Measurements from ENCODE around the gene SAAL1. TPM values are rescaled to one million over a fixed set of nuclear protein-coding genes. Genes with fewer than 3 reads are reported as not detected.

SAAL1 gene
- total RNA-seq, 1 donor from 2014 or later = 42.9 TPM

DNA sequence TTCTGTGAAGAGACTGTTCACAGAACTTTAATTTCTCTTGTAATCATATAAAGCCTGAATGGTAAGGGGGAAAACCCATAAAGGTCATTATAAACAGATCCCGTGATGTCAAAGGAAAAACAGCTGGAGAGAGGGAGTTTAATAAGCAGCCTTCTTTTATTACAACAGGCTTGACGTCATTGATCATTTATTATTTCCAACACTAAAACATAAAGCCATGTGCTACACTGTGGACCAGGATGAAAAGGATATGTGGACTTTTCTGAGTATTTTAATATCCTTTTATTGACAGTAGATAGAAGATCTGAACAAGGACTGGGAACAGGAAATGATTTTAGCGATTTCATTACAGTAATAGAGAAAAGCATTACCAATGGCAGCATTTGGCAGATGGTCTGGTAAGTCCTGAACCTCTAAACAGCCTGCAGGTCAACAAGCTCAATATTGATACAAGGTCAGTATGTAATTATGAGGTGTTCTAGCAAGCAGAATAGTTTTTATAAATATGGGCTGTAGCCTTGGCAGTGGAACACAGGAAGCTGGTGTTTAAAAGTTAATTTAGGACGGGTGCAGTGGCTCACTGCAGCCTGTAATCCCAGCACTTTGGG, 34.7 kb downstream of the SAAL1 start:
- Mint-ChIP-seq H3K36me3 (ENCODE audit: low read depth) (no peaks in the 10 kb centered on the region), H3K27me3 (ENCODE audit: insufficient read depth) (no peaks in the 10 kb centered on the region), H3K4me1 (ENCODE audit: low read depth) (no peaks in the 10 kb centered on the region), H3K27ac (no peak overlapping the region), H3K9me3 (no peaks in the 10 kb centered on the region), H3K4me3 (no peak overlapping the region)
- intact Hi-C loops (cut with micrococcal nuclease) = no loop called here
- DNase-seq (ENCODE audit: low spot score) = no peak

DNA sequence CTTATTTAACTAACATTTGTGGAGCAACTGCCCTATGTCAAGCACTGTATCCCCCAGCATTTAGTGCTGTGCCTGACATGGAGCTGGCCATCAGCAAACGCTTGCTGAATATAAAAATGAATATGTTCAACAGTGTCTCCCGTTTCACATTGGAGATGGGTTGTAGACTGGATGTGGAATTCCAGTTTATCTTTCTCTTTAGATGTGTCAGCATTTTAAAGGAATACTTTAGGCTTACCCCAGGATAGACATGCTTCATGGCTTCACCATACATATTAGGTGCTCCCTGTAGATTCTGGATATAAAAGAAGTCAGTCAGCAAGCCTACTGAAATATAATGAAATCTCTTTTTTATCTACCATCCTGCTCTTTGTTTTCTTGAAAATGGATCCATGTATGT, 38.5 kb downstream of the SAAL1 start:
- Mint-ChIP-seq H3K36me3 (ENCODE audit: low read depth) (no peaks in the 10 kb centered on the region), H3K9me3 (no peaks in the 10 kb centered on the region), H3K27me3 (ENCODE audit: insufficient read depth) (no peaks in the 10 kb centered on the region), H3K27ac (no peak overlapping the region), H3K4me3 (no peak overlapping the region), H3K4me1 (ENCODE audit: low read depth) (no peaks in the 10 kb centered on the region)
- DNase-seq (ENCODE audit: low spot score) = no peak
- intact Hi-C loops (cut with micrococcal nuclease) = no loop called here

DNA sequence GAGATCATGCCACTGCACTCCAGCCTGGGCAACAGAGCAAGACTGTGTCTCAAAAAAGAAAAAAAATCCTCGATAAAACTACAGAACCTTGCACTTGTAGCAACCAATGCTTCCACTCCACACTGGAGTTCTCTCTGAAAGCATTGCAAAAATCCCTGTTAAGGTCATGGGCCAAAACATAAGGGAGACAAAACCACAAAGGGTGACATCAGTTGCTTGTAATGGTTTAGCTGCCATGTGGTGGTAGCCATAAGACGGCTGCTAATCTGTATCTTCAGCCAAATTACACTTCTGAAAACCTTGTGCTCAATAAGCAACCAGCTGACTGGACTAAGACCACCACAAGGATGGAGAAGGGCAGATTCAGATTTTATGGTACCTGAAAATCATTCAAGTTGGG, 39.3 kb downstream of the SAAL1 start:
- H3K4me1 Mint-ChIP-seq (ENCODE audit: low read depth) = no peaks in the 10 kb centered on the region
- H3K4me3 Mint-ChIP-seq = no peak overlapping the region
- H3K36me3 Mint-ChIP-seq (ENCODE audit: low read depth) = no peaks in the 10 kb centered on the region
- intact Hi-C loops (cut with micrococcal nuclease) = no loop called here
- H3K27me3 Mint-ChIP-seq (ENCODE audit: insufficient read depth) = no peaks in the 10 kb centered on the region
- no peaks in the 10 kb centered on the region for H3K9me3 Mint-ChIP-seq
- H3K27ac Mint-ChIP-seq = no peak overlapping the region
- no peak for DNase-seq (ENCODE audit: low spot score)

DNA sequence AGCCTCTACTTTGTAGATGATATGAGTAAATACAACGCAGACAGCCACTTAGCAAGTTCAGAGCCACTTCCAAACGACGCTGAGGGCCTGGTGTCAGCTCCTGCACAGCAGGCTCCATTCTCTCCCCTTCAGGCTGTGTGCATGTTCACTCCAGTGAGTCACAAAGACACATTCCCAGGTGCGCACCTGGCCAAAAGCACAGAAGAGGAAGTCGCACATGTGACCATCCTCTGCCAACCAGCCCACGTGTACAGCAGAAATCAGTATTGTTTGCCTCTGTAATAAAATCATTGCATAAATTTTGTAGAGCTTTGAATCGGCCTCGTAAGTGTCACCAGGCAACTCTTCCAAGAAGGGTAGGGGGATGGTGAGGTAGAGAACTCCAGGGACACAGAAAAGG, 40.3 kb downstream of the SAAL1 start:
- Mint-ChIP-seq H3K36me3 (ENCODE audit: low read depth) (no peaks in the 10 kb centered on the region), H3K9me3 (no peaks in the 10 kb centered on the region), H3K27ac (no peak overlapping the region), H3K27me3 (ENCODE audit: insufficient read depth) (no peaks in the 10 kb centered on the region), H3K4me3 (no peak overlapping the region), H3K4me1 (ENCODE audit: low read depth) (no peaks in the 10 kb centered on the region)
- DNase-seq (ENCODE audit: low spot score) = no peak
- intact Hi-C loops (cut with micrococcal nuclease) = no loop called here

DNA sequence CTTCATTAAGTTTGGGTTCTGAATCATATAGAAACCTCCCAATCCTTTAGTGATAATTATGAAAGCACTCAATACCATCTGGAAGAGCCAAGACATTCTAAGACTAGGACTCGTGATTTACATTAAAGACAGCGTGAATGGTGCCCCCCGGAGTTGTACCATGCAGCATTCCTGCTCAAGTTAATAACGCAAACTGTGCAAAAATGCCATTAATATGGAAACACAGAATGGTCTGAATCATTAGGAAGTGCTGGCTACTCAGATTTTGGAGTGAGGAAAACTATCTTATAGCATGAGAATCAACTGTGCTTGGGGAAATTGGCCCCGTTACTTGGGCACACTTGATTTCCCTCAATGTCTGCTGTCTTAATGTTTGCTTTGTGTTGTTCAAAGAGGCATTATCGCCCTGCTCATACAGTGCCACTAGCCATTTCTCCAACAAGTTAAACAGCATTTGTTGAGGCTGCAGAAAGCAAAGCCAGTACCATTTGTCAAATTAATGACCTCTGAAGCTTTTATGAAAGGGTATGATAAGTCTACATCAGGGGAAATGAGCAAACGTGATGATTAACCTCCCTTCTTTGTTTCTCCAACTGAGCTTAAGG, 41.3 kb downstream of the SAAL1 start:
- Mint-ChIP-seq H3K9me3 (no peaks in the 10 kb centered on the region), H3K27me3 (ENCODE audit: insufficient read depth) (no peaks in the 10 kb centered on the region), H3K4me3 (no peak overlapping the region), H3K36me3 (ENCODE audit: low read depth) (no peaks in the 10 kb centered on the region), H3K4me1 (ENCODE audit: low read depth) (no peaks in the 10 kb centered on the region), H3K27ac (no peak overlapping the region)
- intact Hi-C loops (cut with micrococcal nuclease) = no loop called here
- DNase-seq (ENCODE audit: low spot score) = no peak

DNA sequence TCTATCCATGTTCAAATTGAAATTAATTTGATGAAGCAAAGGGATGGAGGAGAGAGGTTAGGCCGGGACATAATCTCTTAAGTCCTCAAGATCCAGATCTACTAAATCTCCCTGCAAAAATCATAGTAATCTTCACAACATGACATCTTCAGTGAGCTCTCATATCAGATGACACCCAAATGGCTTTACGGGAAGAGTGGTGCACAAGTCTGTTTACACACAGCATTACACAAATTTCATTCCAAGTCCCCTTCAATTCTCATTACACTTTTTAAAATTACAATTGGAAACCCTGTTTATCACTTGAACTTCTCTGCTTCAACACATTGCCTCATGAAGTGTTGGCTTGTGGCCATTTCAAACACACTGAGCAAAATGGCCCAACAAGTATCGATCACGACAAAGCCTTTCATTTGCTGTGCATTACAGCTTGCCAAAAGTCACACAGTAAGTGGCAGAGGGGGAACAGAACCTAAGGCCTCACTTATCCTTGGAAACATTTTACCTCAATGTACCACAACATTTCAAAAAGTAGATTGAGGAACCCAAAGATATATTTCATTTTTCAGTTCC, 41.9 kb downstream of the SAAL1 start:
- Mint-ChIP-seq H3K36me3 (ENCODE audit: low read depth) (no peaks in the 10 kb centered on the region), H3K4me1 (ENCODE audit: low read depth) (no peaks in the 10 kb centered on the region), H3K9me3 (no peaks in the 10 kb centered on the region), H3K27ac (no peak overlapping the region), H3K4me3 (no peak overlapping the region), H3K27me3 (ENCODE audit: insufficient read depth) (no peaks in the 10 kb centered on the region)
- DNase-seq (ENCODE audit: low spot score) = no peak
- intact Hi-C loops (cut with micrococcal nuclease) = no loop called here

DNA sequence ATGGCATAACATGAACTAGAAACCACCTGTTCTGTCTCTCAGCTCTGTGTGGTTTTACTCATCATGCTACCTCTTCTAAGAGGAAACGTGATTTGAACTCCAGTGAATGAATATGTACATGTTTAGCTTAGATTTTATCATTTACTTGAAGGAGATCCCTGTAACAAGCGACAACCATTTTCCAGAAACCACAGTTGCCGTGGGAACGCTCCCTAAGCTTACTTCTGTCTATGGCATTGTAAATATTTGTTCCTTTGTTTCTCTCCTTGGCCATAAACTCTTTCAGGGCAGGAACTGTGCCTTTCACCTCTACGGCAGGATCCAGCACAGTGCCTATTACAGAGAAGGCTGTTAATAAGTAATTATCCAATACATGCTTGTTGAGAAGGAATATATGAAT, 42.8 kb downstream of the SAAL1 start:
- no peak for DNase-seq (ENCODE audit: low spot score)
- Mint-ChIP-seq H3K4me1 (ENCODE audit: low read depth) (no peaks in the 10 kb centered on the region), H3K27me3 (ENCODE audit: insufficient read depth) (peaks cover 3% of the 10 kb centered on the region), H3K27ac (no peak overlapping the region), H3K36me3 (ENCODE audit: low read depth) (no peaks in the 10 kb centered on the region), H3K9me3 (no peaks in the 10 kb centered on the region), H3K4me3 (no peak overlapping the region)
- intact Hi-C loops (cut with micrococcal nuclease) = no loop called here

DNA sequence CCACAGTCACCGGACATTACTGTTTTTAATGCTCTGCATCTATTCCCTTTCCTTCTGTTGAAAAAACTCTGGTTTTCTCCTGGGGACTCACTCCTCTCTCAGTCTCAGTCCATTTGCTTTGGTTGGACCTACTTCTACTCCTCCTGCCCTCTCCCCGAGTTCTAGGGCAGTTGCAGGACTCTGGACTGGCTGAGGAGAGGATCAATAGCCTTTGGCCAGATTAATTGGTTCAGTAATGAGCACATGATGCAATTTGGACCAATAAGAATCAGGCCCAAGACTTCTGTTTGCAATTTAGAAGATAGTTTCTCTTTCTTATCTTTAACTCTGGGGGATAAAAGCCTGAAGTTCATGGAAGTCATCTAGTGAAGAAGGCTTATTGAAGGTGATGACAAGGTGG, 44.5 kb downstream of the SAAL1 start:
- Mint-ChIP-seq H3K4me3 (no peak overlapping the region), H3K27me3 (ENCODE audit: insufficient read depth) (peaks cover 7% of the 10 kb centered on the region), H3K4me1 (ENCODE audit: low read depth) (no peaks in the 10 kb centered on the region), H3K36me3 (ENCODE audit: low read depth) (no peaks in the 10 kb centered on the region), H3K9me3 (no peaks in the 10 kb centered on the region), H3K27ac (no peak overlapping the region)
- intact Hi-C loops (cut with micrococcal nuclease) = no loop called here
- DNase-seq (ENCODE audit: low spot score) = no peak

DNA sequence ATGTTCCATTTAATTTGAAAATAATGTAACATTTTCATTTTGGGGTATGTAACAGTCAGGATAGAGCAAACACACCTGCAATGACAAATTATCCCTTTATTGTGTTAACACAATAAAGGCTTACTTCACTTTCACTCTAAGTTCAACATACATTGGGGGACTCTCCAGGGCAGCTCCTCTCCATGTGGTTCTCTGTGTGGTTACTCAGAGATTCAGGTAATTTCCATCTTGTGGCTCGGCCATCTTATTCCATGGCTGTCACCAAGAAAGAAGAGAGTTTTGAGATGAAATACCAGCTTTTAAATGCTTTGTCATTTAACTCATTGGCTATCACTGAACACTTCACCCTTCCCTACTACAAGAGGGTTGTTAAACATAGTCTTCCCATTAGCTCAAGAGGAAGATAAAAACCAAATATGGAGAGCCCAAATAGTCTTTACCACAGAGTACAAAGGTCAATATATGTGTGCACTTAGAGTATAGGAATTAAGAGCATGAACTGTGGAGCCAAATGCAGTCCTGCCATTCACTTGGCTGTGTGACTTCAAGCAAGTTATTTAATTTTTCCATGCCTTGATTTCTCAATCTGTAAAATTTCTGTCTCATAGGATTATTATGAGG, 49.2 kb downstream of the SAAL1 start:
- intact Hi-C loops (cut with micrococcal nuclease) = no loop called here
- peaks cover 13% of the 10 kb centered on the region for H3K27me3 Mint-ChIP-seq (ENCODE audit: insufficient read depth)
- DNase-seq (ENCODE audit: low spot score) = no peak
- no peaks in the 10 kb centered on the region for H3K9me3 Mint-ChIP-seq
- H3K4me1 Mint-ChIP-seq (ENCODE audit: low read depth) = no peaks in the 10 kb centered on the region
- H3K36me3 Mint-ChIP-seq (ENCODE audit: low read depth) = no peaks in the 10 kb centered on the region
- H3K27ac Mint-ChIP-seq = no peak overlapping the region
- H3K4me3 Mint-ChIP-seq = no peak overlapping the region

DNA sequence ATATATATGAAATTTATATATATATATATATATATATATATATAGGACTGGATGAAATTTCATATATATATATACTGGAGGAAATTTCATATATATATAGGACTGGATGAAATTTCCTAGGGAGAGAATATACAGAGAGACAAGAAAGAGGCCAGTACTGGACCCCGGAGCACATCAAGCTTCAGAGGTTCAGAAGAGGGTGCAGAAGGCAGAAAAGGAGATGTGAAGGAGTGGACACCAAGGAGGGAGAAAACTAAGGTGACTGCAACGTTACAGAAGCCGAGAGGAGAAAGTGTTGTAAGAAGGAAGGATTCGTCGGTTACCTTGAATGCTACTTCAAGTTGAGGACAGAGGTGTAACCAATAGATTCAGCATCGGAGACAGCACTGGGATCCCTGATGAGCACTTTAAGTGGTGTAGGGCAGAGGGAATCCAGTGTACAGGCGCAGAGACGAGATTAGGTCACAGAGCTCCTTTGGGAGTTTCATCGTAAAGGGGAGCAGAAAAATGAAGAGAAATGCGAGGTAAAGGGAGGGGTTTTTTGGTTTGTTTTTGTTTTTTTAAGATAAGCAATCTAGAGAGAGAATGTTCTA, 51.3 kb downstream of the SAAL1 start:
- H3K36me3 Mint-ChIP-seq (ENCODE audit: low read depth) = no peaks in the 10 kb centered on the region
- no peak overlapping the region for H3K4me3 Mint-ChIP-seq
- no peak overlapping the region for H3K27ac Mint-ChIP-seq
- intact Hi-C loops (cut with micrococcal nuclease) = no loop called here
- H3K4me1 Mint-ChIP-seq (ENCODE audit: low read depth) = no peaks in the 10 kb centered on the region
- peaks cover 13% of the 10 kb centered on the region for H3K27me3 Mint-ChIP-seq (ENCODE audit: insufficient read depth)
- no peak for DNase-seq (ENCODE audit: low spot score)
- H3K9me3 Mint-ChIP-seq = no peaks in the 10 kb centered on the region

DNA sequence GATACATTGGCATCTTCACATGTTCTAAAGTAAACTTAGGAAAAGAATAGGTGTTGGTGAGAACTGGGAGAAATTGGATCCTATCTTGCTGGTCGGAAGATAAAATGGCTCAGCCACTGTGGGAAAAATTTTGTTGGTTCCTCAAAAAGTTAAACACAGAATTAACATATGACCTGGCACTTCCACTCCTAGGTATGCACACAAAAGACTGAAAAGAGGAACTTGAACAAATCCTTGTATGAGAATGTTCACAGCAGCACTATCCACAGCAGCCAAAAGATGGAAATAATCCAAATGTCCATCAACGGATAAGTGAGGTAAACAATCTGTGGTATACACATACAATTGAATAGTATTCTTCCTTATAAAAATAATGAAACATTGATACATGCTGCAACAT, 55.0 kb downstream of the SAAL1 start:
- Mint-ChIP-seq H3K27me3 (ENCODE audit: insufficient read depth) (peaks cover 23% of the 10 kb centered on the region), H3K27ac (no peak overlapping the region), H3K4me3 (no peak overlapping the region), H3K36me3 (ENCODE audit: low read depth) (no peaks in the 10 kb centered on the region), H3K4me1 (ENCODE audit: low read depth) (no peaks in the 10 kb centered on the region), H3K9me3 (no peaks in the 10 kb centered on the region)
- DNase-seq (ENCODE audit: low spot score) = no peak
- intact Hi-C loops (cut with micrococcal nuclease) = no loop called here

DNA sequence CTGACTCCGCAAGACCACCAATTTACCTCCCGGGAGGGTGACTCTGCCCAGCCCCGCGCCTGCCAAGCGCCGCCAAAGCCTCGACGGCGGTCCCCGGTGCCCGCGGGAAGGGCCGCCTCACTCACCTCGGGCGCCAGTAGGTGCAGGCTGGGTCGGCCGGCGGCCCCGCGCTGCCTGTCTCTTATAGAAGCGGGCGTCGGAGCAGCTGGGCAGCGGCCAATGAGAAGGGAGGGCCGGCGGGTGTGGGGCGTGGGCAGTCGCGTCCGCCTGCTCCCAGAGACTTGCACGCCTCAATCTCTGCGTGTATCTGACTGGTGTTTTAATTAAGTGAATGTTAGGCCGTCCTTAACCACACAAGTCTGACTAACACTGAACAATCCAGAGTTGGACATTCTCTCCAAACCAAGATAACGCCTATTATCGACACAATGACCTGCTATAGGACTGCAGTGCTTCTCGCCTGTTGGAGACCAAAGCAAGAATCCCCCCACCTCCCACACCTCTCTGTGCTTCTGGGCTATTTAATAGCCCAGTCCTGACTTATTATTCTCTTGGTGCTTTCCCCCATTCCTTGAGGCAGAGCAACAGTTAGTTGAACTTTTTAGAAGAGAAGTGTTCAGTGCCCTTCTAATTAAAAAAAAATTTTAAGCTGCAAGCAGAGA, 59.6 kb downstream of the SAAL1 start, which contains the start of gene TPH1:
Gene TPH1 (minus strand): TSS at position 154 of the 662 bp plus-strand sequence. CDS start 5,507 bp downstream, outside the sequence.
- H3K4me3 Mint-ChIP-seq = no peak within 1 kb of the TSS
- DNase-seq (ENCODE audit: low spot score) = no peak
- H3K27me3 Mint-ChIP-seq (ENCODE audit: insufficient read depth) = peaks cover 43% of the 10 kb centered on the region
- intact Hi-C loops (cut with micrococcal nuclease) = no loop called here
- no peaks in the 10 kb centered on the region for H3K36me3 Mint-ChIP-seq (ENCODE audit: low read depth)
- no peak within 1 kb of the TSS for H3K27ac Mint-ChIP-seq
- no peaks in the 10 kb centered on the region for H3K4me1 Mint-ChIP-seq (ENCODE audit: low read depth)
- no peaks in the 10 kb centered on the region for H3K9me3 Mint-ChIP-seq

DNA sequence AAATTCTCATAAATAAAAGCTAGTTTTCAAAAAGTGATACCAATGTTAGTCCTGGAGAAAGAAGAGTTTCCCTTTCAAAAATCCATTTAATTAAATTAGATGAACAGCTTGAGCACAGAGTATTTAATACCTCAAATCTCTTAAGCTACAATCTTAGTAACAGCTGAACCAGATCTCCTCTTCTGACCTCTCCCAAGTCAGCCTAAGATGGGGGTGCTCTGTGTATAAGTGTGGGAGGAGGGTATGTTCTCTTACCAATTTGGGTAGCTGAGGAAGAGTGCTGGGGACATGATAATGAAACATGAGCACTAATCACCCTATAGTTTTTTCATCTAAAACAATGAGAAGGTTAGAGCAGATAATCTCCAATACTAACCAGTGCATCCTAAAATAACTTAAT, 69.4 kb downstream of the SAAL1 start:
- no peaks in the 10 kb centered on the region for H3K36me3 Mint-ChIP-seq (ENCODE audit: low read depth)
- no peaks in the 10 kb centered on the region for H3K4me1 Mint-ChIP-seq (ENCODE audit: low read depth)
- intact Hi-C loops (cut with micrococcal nuclease) = no loop called here
- no peak overlapping the region for H3K27ac Mint-ChIP-seq
- H3K9me3 Mint-ChIP-seq = no peaks in the 10 kb centered on the region
- peaks cover 12% of the 10 kb centered on the region for H3K27me3 Mint-ChIP-seq (ENCODE audit: insufficient read depth)
- no peak overlapping the region for H3K4me3 Mint-ChIP-seq
- DNase-seq (ENCODE audit: low spot score) = no peak
